Stimulated activated CD8-positive, alpha-beta memory T cell treated with anti-CD3 and anti-CD28 coated beads, Interleukin-4, amount 100 ng/mL, for 4 hours (primary cell): ENCODE data around the gene RMDN2.

Experiments used
- DNase-seq, 2 donors: peaks; one replicate each; pipeline ENCODE4 v3.0.0-alpha.2; 2020; ENCODE audit warnings: low read depth in 2 of 2, low spot score in 1 of 2

Gene RMDN2

GRCh38 chr2:37896319-37896718, 28.8 kb upstream of the RMDN2 start:
- no peak for DNase-seq

GRCh38 chr2:37897511-37897910, 27.6 kb upstream of the RMDN2 start:
- DNase-seq: no peak

DNA sequence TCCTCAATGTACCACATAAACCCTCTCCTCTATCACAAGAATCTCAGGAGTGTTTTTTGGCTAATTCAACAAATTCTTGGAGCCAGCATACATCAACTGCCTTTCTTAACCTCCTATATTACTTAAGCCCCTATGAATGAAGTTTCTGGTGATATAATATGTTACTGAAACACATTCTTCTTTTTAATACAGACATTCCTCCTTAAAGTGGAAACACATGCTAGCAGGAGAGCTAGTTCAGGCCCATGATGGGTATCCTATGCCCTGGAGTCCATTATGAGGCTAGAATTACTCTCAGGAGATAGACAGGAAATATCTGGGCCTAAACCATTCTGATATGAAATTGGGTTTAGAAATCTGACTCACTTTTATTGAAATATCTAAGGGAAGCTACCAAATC, 26.6 kb upstream of the RMDN2 start:
- DNase-seq: no peak

- DNase-seq: no peak
Observed at GRCh38 chr2:37902991-37903390, 22.1 kb upstream of the RMDN2 start.

GRCh38 chr2:37904425-37904824, 20.7 kb upstream of the RMDN2 start:
- no peak for DNase-seq

GRCh38 chr2:37904993-37905392, 20.1 kb upstream of the RMDN2 start:
- DNase-seq: no peak

DNA sequence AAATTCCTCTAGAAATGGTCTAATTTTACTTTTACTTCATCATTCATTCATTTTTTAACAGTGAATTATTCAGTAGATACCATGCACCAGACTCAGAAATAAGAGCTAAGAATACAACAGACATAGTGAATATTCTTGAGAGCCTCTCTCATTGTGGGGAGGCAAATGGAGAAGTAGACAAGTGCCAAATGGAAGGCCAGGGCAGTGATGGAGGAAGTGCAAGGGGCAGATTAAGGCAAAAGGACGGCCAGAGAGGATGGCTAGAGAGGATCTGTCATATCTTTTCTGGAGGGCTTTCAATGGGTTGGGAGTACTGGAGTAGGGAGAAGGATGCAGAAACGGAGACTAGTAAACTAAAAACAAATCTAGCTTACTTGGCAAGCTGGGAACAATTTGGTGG, 19.0 kb upstream of the RMDN2 start:
- no peak for DNase-seq

DNA sequence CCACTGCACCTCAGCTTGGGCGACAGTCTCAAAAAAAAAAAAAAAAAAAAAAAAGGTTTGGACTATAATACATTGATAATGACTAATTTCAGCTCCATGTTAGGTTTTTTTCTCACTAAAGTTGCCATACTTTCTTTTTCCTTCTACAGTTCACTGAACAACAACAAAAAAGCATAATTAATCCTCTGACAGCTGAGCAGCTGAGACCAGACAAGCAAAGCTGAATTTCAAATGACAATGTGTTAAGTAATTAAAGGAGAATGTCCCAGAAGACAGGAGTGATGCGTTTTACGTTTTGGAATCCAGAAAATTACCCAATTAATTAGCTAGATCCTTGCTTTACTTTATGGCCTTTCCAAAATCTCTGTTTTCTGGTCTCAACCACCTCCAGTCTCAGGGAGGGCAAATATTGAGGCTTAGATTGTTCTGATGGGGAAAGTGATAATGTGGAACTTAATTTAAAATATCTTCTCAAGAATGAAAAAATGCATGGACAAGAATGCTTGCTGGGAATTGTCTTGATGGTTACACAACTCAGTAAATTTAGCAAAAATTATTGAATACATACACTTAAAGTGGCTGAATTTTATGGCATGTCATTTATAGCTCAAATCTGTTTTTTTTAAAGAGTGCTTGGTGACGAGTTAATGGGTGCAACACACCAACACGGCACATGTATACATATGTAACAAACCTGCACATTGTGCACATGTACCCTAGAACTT, 17.4 kb upstream of the RMDN2 start:
- no peak for DNase-seq

GRCh38 chr2:37911296-37911873, 13.7 kb upstream of the RMDN2 start:
- DNase-seq: no peak

- no peak for DNase-seq
Observed at GRCh38 chr2:37912056-37912455, 13.0 kb upstream of the RMDN2 start.

GRCh38 chr2:37912616-37913015, 12.5 kb upstream of the RMDN2 start:
- no peak for DNase-seq

- no peak for DNase-seq
Observed at GRCh38 chr2:37914340-37914739, 10.7 kb upstream of the RMDN2 start.

- DNase-seq: no peak
Observed at GRCh38 chr2:37915773-37916172, 9.3 kb upstream of the RMDN2 start.

GRCh38 chr2:37916512-37917082, 8.5 kb upstream of the RMDN2 start:
- DNase-seq: no peak

DNA sequence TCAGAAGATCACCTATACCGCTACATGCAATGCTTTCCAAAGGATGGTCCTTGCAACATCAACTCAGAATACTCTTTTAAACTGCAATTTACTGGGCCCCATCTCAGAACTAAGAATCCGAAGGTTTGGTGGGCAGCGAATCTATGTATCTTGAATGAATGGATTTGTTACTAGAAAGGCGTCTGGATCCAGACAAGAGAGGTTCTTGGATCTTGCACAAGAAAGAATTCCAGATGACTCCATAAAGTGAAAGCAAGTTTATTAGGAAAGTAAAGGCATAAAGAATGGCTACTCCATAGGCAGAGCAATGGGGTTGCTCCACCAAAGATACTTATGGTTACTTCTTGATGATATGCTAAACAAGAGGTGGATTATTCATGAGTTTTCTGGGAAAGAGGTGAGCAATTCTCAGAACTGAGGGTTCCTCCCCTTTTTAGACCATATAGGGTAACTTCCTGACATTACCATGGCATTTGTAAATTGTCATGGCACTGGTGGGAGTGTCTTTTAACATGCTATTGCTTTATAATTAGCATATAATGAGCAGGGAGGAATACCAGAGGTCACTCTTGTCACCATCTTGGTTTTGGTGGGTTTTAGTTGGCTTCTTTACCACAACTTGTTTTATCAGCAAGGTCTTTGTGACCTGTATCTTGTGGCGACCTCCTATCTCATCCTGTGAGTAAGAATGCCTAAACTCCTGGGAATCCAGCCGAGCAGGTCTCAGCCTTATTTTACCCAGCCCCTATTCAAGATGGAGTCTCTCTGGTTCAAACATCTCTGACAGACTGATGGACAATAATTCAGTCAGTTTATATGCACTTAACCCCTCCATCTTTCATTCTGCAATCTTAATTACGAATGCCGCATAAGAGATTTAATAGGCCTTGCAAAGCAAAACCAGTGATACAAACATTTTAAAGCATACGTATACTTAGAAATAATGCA, 7.5 kb upstream of the RMDN2 start:
- DNase-seq: no peak

DNA sequence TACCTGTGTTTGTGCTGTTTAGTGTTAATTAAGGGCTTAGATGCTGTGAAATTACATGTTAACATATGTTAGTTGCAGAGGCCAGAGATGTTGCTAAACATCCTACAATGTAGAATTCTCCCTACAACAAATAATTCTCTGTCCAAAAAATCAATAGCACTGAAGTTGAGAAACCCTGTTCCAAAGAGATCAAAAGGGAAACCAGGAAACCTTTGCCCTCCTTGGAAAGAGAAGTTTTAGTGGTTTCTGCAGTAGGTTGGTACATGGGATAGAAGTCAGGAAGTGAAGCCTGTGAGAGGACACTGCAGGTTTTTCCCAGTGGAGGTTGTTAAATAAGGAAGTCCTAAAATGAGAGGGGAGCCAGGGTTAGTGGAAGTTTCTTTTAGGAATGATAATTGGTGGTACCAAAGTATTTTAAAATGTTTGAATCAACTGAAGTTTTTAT, 6.3 kb upstream of the RMDN2 start:
- DNase-seq: no peak

- no peak for DNase-seq
Observed at GRCh38 chr2:37919631-37920032, 5.5 kb upstream of the RMDN2 start.

DNA sequence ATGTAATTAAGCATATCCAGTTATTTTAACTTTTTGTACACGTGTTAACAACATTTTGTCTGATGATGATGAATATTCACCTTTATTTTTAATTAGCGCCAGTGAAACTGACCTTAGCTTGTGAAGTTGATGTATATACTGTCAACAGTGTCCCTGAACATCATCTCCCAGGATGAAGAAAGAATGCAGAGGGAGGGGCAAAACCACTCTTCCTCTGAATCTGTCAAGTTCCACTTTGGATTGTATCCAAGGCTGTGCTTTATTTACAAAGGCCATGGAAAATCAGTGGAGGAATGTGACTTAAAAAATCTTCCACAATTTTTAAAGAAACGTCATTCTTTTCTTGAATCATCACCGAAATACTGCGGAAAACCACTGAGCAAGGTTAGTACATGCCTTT, 4.5 kb upstream of the RMDN2 start:
- no peak for DNase-seq

- DNase-seq: no peak
Observed at GRCh38 chr2:37921781-37922180, 3.3 kb upstream of the RMDN2 start.

DNA sequence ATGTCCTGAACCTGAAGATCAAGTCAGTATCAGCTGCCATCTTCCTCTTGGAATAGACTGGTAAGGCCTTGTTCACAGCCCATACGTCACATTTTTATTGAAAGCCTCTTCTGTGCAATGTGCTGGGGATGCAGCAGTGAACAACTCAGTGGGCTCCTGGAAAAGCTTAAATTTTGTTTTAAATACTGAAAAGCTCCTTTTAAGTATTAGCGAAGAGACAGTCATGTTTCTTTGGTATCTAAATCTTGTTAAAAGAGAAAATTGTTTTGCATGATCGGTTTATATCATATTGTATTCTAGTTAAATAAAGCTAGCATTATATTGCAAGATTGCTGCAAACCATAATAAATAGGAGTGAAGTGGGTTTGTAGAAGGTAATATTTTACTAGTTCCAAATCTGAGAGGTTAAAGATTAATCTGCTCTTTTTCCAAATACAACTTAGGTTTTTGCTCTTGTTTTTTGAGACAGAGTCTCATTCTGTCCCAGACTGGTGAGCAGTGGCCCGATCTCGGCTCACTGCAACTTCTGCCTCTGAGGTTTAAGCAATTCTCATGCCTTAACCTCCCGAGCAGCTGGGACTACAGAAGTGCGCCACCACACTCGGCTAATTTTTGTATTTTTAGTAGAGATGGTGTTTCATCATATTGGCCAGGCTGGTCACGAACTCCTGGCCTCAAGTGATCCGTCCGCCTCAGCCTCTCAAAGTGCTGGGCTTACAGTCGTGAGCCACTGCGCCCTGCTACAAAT, 1.6 kb upstream of the RMDN2 start:
- no peak for DNase-seq

DNA sequence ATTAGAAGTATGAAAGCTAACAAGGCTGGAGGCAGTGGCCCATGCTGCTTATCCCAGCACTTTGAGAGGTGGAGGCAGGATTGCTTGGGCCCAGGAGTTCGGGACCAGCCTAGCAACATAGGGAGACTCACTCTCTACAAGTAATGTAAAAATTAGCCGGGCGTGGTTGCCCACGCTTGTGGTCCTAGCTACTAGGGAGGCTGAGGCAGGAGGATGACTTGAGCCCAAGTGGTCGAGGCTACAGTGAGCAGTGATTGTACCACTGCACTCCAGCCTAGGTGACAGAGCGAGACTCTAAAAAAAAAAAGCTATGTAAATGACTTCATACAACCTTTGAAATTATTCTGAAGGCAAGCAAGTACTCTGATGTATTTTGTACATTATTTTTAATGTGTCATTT, 1.5 kb downstream of the RMDN2 start:
- no peak for DNase-seq
